22Rv1 (cell line): ENCODE results near the gene EHMT1.
A peak's percentile ranks its signal among the peaks of the same experiment; 100 is the strongest.

Experiments used
- H3K27ac ChIP-seq: fragments of 450-650 bp; 2 replicates; pipeline ENCODE4 v1.5.1; 2017
- ZFX ChIP-seq: fragments of 450-650 bp; IDR thresholded peaks from 2 replicates; pipeline ENCODE4 v1.6.1; 2017; ENCODE audit warnings: antibody characterized with exemption, borderline replicate concordance
- TF ChIP-seq, protein P1 (sequence below): fragments of 450-650 bp; IDR thresholded peaks from 2 replicates; pipeline ENCODE4 v1.5.1; 2017; ENCODE audit warnings: mild to moderate bottlenecking

Gene EHMT1

DNA sequence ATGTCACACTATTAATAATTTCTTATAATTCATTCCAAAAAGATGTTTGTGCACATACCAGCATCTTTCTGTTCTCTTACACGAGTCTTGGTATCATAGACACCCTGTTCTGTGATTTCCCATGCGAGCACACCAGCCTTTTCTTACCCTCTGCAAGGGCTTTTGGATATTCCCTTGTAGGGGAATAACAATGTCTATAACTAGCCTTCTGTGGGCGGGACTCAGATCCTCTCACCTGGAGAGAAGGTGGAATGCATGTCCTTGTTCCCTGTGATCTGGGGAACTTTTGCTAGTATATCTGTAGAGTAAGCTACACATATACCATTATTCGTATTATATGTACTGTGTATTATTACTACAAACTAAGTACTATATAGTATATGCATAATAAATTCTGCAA, 44.8 kb downstream of the EHMT1 start:
- peak overlapping the region; percentile 89 for H3K27ac ChIP-seq
- no peak for TF ChIP-seq ZFX
- TF ChIP-seq, protein P1, sequence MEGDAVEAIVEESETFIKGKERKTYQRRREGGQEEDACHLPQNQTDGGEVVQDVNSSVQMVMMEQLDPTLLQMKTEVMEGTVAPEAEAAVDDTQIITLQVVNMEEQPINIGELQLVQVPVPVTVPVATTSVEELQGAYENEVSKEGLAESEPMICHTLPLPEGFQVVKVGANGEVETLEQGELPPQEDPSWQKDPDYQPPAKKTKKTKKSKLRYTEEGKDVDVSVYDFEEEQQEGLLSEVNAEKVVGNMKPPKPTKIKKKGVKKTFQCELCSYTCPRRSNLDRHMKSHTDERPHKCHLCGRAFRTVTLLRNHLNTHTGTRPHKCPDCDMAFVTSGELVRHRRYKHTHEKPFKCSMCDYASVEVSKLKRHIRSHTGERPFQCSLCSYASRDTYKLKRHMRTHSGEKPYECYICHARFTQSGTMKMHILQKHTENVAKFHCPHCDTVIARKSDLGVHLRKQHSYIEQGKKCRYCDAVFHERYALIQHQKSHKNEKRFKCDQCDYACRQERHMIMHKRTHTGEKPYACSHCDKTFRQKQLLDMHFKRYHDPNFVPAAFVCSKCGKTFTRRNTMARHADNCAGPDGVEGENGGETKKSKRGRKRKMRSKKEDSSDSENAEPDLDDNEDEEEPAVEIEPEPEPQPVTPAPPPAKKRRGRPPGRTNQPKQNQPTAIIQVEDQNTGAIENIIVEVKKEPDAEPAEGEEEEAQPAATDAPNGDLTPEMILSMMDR = no peak

DNA sequence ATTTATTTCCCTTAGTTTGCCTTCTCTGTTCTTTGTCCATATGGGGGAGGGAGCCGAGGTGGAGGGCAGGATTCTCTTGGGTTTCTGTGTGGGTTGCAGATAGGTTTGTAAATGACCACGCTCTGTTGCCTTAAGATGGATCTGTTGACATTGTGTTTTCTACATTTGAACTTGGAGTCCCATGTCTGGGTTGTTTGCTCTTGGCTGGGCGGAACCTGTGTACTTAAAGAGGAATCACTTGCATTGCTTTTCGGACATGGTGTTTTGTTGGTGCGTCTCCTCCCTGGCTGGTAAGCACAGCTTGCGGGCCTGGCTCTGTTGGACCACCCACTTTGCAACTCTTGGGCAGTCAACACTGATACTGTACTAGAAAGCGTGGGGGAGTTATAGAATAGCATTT, 45.9 kb downstream of the EHMT1 start:
- peak overlapping the region; percentile 89 for H3K27ac ChIP-seq
- TF ChIP-seq, protein P1 = no peak
- TF ChIP-seq ZFX = no peak

DNA sequence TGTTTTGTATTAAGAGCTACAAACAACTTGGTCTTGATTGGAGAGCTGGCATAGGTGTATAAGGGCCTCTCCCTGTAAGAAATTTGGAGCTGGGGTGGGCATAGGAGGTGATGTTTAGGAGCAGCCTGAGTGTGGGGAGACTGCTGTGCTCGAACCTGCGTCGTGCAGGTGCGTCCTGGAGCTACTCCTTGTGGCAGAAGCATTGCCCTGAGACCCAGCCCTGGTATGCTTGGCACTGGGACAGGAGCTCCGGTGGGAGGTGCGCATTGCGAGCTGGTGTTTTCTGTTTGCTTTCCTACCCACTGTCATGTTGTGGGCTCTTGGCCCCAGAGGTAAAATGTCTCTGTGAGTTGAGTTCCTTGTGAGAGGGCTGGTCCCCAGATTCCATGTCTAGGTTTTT, 46.4 kb downstream of the EHMT1 start:
- peak overlapping the region; percentile 89 for H3K27ac ChIP-seq
- TF ChIP-seq ZFX = no peak
- TF ChIP-seq, protein P1 = no peak

DNA sequence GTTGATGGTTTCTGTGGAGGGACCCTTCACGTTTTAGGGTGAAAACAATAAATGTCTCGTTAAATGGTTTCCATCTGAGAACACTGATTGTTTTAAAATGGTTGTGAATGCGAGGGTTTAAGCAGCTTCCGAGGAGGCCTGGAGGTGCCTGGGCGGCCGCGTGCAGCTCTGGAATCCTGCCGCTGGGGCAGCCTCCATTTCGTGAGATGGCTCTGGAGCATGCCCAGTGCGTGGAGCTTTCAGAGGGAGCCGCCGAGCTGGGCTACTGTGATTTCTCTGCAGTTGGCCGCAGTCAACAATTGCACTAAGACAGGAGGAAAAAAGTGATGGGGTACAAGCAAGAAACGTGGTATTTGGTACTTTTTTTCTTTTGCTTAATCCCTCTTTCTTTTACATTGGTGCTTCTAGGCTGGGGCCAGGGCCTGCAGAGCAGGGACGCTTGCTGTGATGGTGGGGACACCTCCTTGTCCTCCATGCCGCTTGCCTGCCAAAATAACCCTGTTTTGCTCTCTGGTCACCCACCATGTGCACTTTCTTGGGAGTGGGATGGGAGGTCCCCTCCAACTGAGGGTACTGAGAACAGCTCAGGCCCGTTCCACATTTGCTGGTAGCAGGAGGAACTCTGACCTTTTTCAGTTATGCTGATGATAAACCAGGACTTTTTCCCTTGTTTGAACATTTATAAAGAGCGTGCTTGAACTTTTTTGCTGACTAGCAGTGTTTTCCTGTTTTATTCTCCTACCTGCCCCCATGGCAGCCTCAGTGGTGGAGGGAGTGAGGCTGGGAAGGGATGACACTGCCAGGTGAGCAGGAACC, 47.1 kb downstream of the EHMT1 start:
- peak overlapping the region; percentile 89 for H3K27ac ChIP-seq
- TF ChIP-seq, protein P1 = no peak
- no peak for TF ChIP-seq ZFX

DNA sequence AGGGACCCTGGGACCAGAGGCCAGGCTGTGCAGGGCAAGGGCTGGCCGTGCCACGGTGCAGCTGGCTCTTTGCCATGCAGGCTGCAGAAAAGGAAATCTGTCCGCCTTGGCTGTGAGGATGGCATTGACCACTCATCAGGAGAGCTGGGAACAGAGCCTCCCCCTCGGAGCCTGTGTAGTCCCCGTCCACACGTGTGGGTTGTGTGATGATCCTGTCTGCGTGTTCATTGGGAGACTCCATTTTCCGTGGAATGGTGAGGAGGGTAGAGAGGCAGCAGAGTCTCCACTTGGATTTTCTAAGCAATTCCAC, 47.7 kb downstream of the EHMT1 start:
- H3K27ac ChIP-seq = peak overlapping the region; percentile 89
- TF ChIP-seq, protein P1 = no peak
- TF ChIP-seq ZFX = no peak

DNA sequence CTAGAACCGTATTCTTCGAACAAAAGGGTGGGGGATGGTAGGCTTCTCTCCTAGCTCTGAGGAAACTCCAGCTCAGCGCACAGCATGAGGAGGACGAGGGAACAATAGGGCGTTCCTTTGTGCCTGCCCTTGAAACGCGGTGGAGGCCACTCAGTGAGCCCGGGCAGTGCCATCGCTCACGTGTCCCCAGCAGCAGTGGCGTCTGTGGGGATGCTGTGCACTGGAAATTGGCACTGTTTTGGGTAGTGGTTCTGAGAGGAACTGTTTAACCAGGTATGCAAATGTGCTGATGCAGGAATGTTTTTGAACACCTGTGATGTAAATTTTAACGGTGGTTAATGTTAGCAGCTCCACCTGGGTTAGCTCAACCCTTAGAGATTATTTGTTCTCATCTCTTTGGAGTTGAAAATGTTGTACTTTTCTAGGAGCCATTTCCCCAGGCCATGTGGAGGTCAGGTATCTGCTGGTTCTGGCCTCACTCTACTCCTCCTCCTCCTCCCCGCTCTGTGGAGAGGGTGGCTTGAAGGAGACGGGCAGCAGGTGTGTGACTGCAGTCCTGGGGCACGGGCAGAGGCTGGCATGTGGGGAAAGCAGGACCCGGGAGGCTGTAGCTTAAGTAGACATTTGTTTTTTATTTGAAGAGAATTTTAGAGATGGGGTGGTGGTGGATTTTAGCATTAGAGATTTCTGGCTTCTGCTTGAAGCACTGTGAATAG, 48.3 kb downstream of the EHMT1 start:
- no peak for TF ChIP-seq ZFX
- TF ChIP-seq, protein P1 = no peak
- peak overlapping the region; percentile 89 for H3K27ac ChIP-seq

DNA sequence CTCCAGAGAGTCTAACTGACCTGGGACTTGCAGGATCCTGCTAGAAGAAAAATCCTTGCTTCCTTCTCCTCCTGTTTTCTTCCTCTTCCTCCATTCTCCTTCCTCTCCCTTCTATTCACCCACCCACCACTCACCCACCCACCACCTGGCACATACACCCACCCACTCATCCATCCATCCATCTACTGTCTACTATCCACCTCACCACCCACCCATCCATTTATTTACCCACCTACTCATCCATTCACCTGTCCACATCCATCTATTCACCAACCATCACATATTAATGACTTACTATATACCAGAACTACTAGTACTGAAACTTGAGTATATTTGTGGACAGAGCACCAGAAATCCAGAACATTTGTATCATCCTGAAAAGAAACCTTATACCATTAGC, 49.4 kb downstream of the EHMT1 start:
- peak overlapping the region; percentile 26; the same call in 1 of the 2 replicates for H3K27ac ChIP-seq

More for the DNA sequence above, 49.4 kb downstream of the EHMT1 start:
- TF ChIP-seq, protein P1 = no peak
- TF ChIP-seq ZFX = no peak
